ENCODE measurements around the gene YARS1.

The YARS1 gene

DNA sequence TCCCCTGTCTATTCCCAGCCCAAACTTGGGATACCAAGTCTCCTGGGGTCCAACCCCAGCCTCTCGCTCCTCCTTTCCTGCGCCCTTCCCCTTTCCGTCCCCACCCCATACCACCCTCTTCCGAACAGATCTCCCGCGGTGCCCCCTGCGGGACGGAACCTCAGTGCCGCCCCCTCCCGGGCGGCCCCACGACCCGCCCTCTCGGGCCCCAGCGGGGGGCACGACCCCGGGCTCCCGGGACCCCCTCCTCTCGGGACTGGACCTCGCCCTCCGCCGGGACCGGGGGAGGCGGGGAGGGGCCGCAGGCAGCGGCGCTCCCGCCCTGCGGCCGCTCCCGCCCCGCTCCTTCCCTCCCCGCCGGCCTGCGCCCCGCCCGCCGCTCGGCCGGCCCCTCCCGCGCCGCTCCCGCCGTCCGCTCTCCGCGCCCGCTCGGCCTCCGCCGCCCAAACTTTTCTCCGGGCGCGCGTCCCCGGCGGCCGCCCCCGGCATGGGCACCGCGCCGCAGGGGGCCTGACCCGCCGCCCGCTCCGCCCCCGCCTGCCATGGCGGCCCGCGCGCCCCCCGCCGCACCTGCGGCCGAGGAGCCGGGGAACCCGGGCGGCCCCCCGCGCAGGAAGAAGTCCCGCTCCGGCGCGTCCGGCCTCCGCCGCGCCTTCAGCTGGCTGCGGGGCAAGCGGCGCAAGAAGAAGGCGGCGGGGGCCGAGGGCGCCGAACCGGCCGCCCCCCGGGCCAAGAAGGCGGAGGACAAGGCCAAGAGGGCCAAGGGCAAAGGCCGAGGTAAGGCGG, 75.6 kb downstream of the YARS1 start:
- DNase-seq: peak in 2 of 3 experiments; percentile 45 to 48

- peak in 2 of 3 experiments; percentile 26 to 39 for DNase-seq
Measured at GRCh38 chr1:32741059-32741412, 76.1 kb downstream of the YARS1 start.

GRCh38 chr1:32736812-32737791, 80.1 kb downstream of the YARS1 start:
- no peak for DNase-seq

GRCh38 chr1:32733582-32734321, 83.4 kb downstream of the YARS1 start:
- peak in 2 of 3 experiments; percentile 47 to 76 for DNase-seq

DNA sequence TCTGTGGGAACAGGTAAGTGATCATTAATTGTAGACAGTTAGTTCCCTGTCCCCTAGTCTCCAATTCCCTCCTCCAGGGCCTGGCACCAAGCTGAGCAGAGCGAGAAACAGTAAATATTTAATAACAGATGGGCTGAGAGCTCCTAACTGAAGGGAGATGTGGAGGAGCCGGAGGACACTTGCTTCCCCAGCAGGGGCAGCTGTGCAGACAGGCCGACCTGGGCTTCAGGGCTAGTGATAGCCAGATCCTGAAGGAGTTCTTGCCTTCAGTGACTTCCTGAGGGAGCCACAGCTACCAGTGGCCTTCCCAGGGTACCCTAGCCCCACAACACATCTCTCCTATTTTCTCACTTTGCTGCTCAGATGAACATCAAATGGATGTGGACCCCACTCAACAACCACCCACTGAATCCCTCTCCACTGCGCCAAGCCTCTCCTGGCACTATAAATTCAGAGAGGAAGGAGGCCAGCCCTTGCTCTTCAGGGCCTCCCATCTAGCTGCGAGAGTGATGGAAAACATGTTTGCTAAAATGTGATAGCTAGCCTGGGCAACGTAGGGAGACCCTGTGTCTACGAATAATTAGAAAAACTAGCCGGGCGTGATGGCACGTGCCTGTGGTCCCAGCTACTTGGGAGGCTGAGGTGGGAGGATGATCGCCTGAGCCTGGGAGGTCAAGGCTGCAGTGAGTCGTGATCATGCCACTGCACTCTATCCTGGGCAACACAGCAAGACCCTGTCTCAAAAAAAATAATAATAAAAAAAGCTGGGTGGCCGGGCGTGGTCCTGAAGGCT, 87.7 kb downstream of the YARS1 start:
- peak in 2 of 3 experiments; percentile 22 to 48 for DNase-seq

DNA sequence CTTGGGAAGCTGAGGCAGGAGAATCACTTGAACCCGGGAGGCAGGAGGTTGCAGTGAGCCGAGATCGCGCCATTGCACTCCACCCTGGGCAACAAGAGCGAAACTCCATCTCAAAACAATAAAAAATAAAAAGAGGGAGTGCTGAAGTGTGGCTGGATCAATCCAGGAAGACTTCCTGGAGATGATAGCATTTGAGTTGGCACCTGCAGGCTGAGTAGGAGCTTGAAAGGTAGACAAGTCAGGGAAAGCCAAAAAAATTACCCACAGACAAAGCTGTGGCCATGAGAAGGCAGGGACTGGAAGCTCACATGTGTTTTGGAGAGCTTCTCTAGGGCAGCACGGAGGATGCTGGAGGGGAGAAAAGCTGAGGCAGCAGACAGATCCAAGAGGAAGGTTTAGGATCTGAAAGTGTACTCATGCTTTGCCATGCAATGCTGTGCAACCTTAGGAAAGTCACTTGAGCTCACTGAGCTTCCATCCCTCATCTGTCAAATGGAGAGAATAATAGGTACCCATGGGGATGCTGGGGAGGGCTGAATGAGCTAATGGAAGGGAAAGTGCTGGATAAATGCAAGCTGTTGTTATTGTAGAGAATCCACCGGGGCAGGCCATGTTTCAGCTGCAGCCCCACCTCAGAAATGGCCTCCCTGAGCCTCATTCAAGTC, 88.6 kb downstream of the YARS1 start:
- DNase-seq: no peak

- DNase-seq: no peak
Measured at GRCh38 chr1:32727876-32728275, 89.3 kb downstream of the YARS1 start.

GRCh38 chr1:32725615-32725982, 91.6 kb downstream of the YARS1 start:
- DNase-seq: no peak

Measured in NCI-H1417 (cell line).